Adrenal gland (tissue), 12 donors: ENCODE data around the gene UNC45A. TPM values are rescaled to one million over a fixed set of nuclear protein-coding genes. Genes with fewer than 3 reads are reported as not detected.

Experiments
- DNase-seq, 7 donors: peaks; one replicate each; pipeline ENCODE4 v3.0.0-alpha.2; 2019 to 2020
- H3K27ac ChIP-seq, 5 donors: fragments of 200-600 bp; sonication (generic) in 4 of 5; 1 replicate in 3 of 5; 2 replicates in 2 of 5; pipeline versions ENCODE4 v1.5.1 to v1.8.0; 2016 to 2020; ENCODE audit warnings: mild to moderate bottlenecking in 1 of 5
- H3K27me3 ChIP-seq: fragments of 200-600 bp; 2 replicates; pipeline ENCODE4 v1.8.0; 2021
- H3K36me3 ChIP-seq, 2 donors: fragments of 200-600 bp; replicated peaks in 1 of 2; 1 replicate in 1 of 2; 2 replicates in 1 of 2; pipeline versions ENCODE4 v1.5.1 to v1.8.0; 2018 to 2022
- H3K4me1 ChIP-seq, 2 donors: fragments of 200-600 bp; replicated peaks in 1 of 2; 1 replicate in 1 of 2; 2 replicates in 1 of 2; pipeline versions ENCODE4 v1.5.1 to v1.8.0; 2018 to 2021
- H3K4me3 ChIP-seq, 4 donors: fragments of 200-600 bp; sonication (generic) in 3 of 4; one replicate each; pipeline ENCODE4 v1.5.1; 2016 to 2018
- H3K9me3 ChIP-seq, 3 donors: fragments of 200-600 bp; sonication (generic) in 1 of 3; replicated peaks in 1 of 3; 1 replicate in 2 of 3; 2 replicates in 1 of 3; pipeline versions ENCODE4 v1.5.1 to v1.8.0; 2016 to 2021
- POLR2A ChIP-seq, 2 donors: fragments of 450-650 bp; IDR thresholded peaks; one replicate each; pipeline ENCODE4 v1.6.1; 2017; ENCODE audit warnings: antibody characterized with exemption in 2 of 2, mild to moderate bottlenecking in 2 of 2, moderate library complexity in 1 of 2
- whole genome bisulfite sequencing, 4 donors: extraction: QIAGEN DNeasy Blood & Tissue Kit in 2 of 4; methylation state at CpG; one replicate each; pipeline versions ENCODE4 v1.1.5 to v1.1.7; 2013 to 2017; 5-methylcytosine and 5-hydroxymethylcytosine counted together
- intact Hi-C, 2 donors: fragments of 100-400 bp; cut with DNase I; formaldehyde crosslinking; loops; one replicate each; pipeline versions ENCODE4 v1.14.1 to v1.15.0; 2022 to 2023
- polyA plus RNA-seq, 3 donors: library from polyadenylated mRNA; stranded (reverse); fragments of 200-250 nt in 2 of 3; fragments of 350-450 nt in 1 of 3; fragmentation: Illumina TruSeq in 1 of 3; extraction: RNeasy Lipid Tissue Mini Kit (QIAGEN cat#74804) in 1 of 3; gene quantifications; one replicate each; pipeline ENCODE4 v1.2.3, GENCODE V29; 2013 to 2014
- total RNA-seq, 9 donors: library from RNA; depleted of rRNA in 4 of 9; stranded (reverse); fragments of >200 nt in 4 of 9; fragments of 120-200 nt in 1 of 9; fragmentation: NEBNext Ultra II Directional in 1 of 9; extraction: Animal tissue kit (Norgen Biotek cat#: 25700) in 1 of 9; gene quantifications; one replicate each; pipeline versions ENCODE4 v1.1.0 to v1.2.4, GENCODE V29; 2013 to 2023
- TF ChIP-seq, protein P1 (sequence below), 6 experiments: fragments of 450-650 bp in 4 of 6; fragments of 200-600 bp in 2 of 6; sonication (generic) in 1 of 6; IDR thresholded peaks; 1 replicate in 5 of 6; 2 replicates in 1 of 6; pipeline versions ENCODE4 v1.5.1 to v1.8.0; 2016 to 2021; ENCODE audit warnings: antibody characterized with exemption in 6 of 6, mild to moderate bottlenecking in 2 of 6, moderate library complexity in 1 of 6
- donor health status: healthy with polysubstance abuse.
- donor health status: Bipolar disorder and iron deficiency.
- donor health status: DM: yes; HTN: yes; CAD: no.
- donor health status: DM: no; HTN: no; CAD: no.
- donor health status: DM: no; HTN: no; CAD: no.
- donor health status: DM: yes; HTN: yes; CAD: no.

Gene UNC45A
- total and polyA plus RNA-seq, 12 donors = 28.1 to 114 (median 64.7) TPM

DNA sequence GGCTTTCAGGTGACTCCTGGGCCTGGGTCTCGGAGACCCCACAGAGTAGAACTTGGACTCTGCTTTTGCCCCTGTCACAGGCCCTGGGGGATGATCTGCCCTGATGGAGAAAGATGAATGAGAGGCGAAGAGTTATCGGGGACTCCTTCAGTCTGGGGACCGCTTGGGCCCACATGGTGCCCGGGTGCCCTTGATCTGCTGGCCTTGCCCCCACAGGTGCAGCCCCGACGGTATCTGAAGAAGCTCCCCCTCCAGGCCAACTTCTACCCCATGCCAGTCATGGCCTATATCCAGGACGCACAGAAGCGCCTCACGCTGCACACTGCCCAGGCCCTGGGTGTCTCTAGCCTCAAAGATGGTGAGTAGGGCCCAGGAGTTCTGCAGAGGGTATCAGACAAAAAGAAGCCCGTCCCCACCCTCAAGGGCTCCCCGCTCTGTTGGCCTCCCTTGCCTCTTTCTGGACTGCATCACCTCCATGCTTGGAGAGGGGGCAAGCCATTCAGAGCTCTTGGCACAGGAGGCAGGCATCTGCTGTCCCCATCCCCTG is 21.6 kb upstream of the UNC45A start:
- DNase-seq = no peak
- Histone ChIP-seq H3K4me1 (peaks cover 16 to 20% of the 10 kb centered on the region in 2 donors), H3K27ac (no peak overlapping the region), H3K9me3 (no peaks in the 10 kb centered on the region), H3K27me3 (no peaks in the 10 kb centered on the region), H3K36me3 (peaks cover 0 to 95% of the 10 kb centered on the region in 2 donors), H3K4me3 (no peak overlapping the region)
- TF ChIP-seq, protein P1, sequence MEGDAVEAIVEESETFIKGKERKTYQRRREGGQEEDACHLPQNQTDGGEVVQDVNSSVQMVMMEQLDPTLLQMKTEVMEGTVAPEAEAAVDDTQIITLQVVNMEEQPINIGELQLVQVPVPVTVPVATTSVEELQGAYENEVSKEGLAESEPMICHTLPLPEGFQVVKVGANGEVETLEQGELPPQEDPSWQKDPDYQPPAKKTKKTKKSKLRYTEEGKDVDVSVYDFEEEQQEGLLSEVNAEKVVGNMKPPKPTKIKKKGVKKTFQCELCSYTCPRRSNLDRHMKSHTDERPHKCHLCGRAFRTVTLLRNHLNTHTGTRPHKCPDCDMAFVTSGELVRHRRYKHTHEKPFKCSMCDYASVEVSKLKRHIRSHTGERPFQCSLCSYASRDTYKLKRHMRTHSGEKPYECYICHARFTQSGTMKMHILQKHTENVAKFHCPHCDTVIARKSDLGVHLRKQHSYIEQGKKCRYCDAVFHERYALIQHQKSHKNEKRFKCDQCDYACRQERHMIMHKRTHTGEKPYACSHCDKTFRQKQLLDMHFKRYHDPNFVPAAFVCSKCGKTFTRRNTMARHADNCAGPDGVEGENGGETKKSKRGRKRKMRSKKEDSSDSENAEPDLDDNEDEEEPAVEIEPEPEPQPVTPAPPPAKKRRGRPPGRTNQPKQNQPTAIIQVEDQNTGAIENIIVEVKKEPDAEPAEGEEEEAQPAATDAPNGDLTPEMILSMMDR (IDR thresholded peaks at IDR 0.05) = no peak
- no peak for TF ChIP-seq POLR2A (IDR thresholded peaks at IDR 0.05)
- 87 to 90% (median 90%) methylated on average over 7 to 12 of the region's 12 CpGs for WGBS, 4 donors
- intact Hi-C loops = no loop called here

DNA sequence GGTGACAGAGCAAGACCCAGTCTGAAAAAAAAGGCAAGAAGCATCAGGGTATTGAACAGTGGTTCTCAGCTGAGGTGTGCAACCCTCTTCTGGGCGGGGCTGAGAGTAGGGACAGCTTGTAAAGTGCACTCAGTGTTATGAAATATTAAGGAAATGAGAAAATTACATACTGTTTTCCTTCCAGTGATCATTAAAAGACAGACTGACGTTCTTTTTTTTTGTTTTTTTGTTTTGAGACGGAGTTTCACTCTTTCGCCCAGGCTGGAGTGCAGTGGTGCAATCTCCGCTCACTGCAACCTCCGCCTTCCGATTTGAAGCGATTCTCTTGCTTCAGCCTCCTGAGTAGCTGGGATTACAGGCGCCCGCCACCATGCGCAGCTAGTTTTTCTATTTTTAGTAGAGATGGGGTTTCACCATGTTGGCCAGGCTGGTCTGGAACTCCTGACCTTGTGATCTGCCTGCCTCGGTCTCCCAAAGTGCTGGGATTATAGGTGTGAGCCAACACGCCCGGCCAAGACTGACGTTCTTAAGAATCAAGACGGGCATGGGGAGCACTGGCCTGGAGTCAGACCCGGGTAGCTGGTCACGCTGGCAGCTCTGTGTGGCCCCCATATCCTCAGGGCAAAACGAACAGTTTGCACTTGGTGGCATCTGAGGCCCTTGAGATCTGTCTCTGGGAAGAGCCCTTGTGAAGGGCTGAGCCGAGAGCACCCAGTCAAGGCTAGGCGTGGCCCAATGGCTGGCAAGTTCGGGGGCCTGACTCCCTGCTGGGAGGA is 20.6 kb upstream of the UNC45A start:
- Histone ChIP-seq H3K9me3 (no peaks in the 10 kb centered on the region), H3K36me3 (peaks cover 0 to 95% of the 10 kb centered on the region in 2 donors), H3K27me3 (no peaks in the 10 kb centered on the region), H3K4me1 (peaks cover 16 to 20% of the 10 kb centered on the region in 2 donors), H3K27ac (peak overlapping the region in 4 of 5 donors; percentile 22 to 90 (median 83)), H3K4me3 (no peak overlapping the region)
- TF ChIP-seq POLR2A (IDR thresholded peaks at IDR 0.05) = no peak
- TF ChIP-seq, protein P1 (IDR thresholded peaks at IDR 0.05) = no peak
- intact Hi-C loops = no loop called here
- 82 to 92% (median 86%) methylated on average over 20 to 22 of the region's 22 CpGs for WGBS, 4 donors
- DNase-seq = no peak

DNA sequence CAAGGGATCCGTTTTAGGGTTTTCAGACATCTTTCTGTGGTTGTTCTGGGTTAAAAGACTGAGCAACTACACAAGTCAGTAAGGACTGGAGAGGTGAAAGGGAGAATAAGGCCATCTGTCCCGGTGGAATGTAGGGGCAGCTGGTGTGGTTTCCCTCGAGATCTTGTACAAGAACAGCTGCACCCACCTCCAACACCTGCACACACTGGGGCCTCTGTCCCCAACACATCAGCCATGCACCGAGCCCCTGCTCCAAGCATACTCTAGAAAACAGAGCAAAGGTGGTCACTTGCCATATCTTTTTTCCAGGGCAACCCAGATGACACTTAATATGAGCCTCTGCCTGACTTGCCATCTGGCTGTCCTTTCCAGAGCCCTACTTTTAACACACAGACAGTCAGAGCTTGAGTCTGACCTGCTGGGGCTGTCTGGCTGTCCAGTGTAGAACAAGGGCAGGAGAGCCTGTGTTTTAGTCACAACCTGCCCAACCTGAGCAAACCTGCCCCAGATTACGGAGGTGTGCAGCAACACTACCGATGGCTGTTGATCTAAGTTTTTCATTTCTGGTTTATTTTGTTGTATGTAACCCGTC is 19.8 kb upstream of the UNC45A start:
- no peaks in the 10 kb centered on the region for H3K27me3 ChIP-seq
- peak overlapping the region; percentile 54 to 90 (median 80) for H3K27ac ChIP-seq
- H3K36me3 ChIP-seq = peaks cover 0 to 95% of the 10 kb centered on the region in 2 donors
- intact Hi-C loops = no loop called here
- TF ChIP-seq, protein P1 (IDR thresholded peaks at IDR 0.05) = no peak
- TF ChIP-seq POLR2A (IDR thresholded peaks at IDR 0.05) = no peak
- WGBS, 4 donors = 48 to 64% (median 59%) methylated on average over 7 of the region's 7 CpGs
- H3K4me3 ChIP-seq = no peak overlapping the region
- no peak for DNase-seq
- H3K4me1 ChIP-seq = peaks cover 16 to 20% of the 10 kb centered on the region in 2 donors
- H3K9me3 ChIP-seq = no peaks in the 10 kb centered on the region

DNA sequence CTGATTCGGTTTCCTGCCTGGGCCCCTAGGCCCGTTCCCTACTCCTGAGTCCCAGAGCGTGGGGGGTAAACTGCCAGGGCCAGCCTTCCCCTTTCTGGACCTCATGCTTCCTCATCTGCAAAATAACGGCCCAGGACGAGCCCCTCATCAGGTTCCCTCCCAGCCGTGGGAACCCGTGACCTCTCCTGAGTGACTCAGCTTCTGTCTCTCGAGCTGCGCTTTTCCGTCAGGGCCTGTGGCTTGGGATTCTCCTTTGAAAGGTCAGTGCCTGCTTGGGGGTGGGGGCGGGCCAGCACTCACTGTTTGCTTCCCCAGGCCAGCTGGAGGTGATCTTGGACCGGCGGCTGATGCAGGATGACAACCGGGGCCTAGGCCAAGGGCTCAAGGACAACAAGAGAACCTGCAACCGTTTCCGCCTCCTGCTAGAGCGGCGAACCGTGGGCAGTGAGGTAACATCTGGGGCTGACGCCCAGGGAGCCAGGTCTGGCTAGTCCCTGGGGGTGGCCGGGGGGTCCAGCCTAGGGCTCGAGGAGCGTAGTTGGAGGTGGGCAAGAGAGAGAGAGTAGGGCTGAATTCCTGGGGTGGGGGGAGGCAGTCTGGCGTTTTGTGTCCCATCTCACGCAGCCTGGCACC is 19.2 kb upstream of the UNC45A start:
- peaks cover 16 to 20% of the 10 kb centered on the region in 2 donors for H3K4me1 ChIP-seq
- 35 to 59% (median 37%) methylated on average over 11 to 25 of the region's 25 CpGs for WGBS, 4 donors
- no peaks in the 10 kb centered on the region for H3K9me3 ChIP-seq
- DNase-seq = peak; percentile 81 to 95 (median 92)
- peak in 1 of 2 donors; percentile 25 for TF ChIP-seq POLR2A (IDR thresholded peaks at IDR 0.05)
- TF ChIP-seq, protein P1 (IDR thresholded peaks at IDR 0.05) = no peak
- no peaks in the 10 kb centered on the region for H3K27me3 ChIP-seq
- intact Hi-C loops = no loop called here
- peak overlapping the region in 1 of 4 donors; percentile 16 for H3K4me3 ChIP-seq
- H3K27ac ChIP-seq = peak overlapping the region; percentile 54 to 90 (median 80)
- peaks cover 0 to 95% of the 10 kb centered on the region in 2 donors for H3K36me3 ChIP-seq
